ENCODE measurements around the gene LIPC. TPM values are rescaled to one million over a fixed set of nuclear protein-coding genes. Genes with fewer than 3 reads are reported as not detected.

Gene LIPC
- total and polyA plus RNA-seq, 8 donors, result 0.23 to 7.5 (median 0.76) TPM; not detected in 4

DNA sequence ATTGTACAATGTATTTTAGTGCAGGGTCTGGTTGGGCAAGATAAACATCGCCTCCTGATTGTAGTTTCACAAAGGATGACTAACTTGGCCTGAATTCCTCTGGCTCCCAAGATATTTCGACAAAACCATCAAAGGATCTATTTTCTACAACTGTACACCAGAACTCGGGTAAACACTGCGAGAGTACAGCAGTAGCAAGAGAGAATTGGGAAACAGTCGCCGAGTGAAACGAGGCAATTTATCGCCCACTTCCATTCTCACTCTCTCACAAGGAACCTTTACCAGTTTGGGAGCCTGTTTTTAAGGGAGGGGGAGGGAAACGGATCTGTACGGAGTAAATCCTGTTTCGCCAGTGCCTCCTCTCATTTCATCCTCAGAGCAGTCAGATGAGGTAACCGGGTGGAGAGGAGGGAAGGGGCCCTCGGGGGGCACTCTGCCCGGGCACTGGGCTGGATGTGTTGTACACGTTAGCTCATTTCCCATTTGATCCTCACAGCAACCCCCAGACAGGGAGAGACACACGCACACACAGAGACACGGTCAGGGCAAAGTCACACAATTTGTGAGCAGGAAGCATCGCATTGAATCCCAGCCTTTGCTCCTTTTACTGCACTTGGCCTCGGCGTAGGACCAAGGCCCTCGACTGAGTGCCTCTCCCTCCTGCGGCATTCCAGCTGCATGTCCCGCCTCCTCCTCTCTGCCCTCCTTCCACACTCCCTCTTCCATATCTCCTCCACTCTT, 120.1 kb downstream of the LIPC start:
- intact Hi-C loops (cut with DNase I; ENCODE audit: low total_unique reads), result no loop called here
- WGBS, 5 donors, result 47 to 56% (median 53%) methylated on average over 23 of the region's 23 CpGs
- H3K4me3 ChIP-seq, result peak overlapping the region in 1 of 4 donors; percentile 16
- H3K27me3 ChIP-seq, result no peaks in the 10 kb centered on the region
- H3K27ac ChIP-seq, result peak overlapping the region in 4 of 5 donors; percentile 11 to 73 (median 50)
- peak; percentile 23 to 70 for DNase-seq
- TF ChIP-seq POLR2A (IDR thresholded peaks at IDR 0.05), result no peak
- TF ChIP-seq POLR2AphosphoS5 (IDR thresholded peaks at IDR 0.05), result peak in 2 of 3 donors; percentile 24 to 44
- TF ChIP-seq, protein P1, sequence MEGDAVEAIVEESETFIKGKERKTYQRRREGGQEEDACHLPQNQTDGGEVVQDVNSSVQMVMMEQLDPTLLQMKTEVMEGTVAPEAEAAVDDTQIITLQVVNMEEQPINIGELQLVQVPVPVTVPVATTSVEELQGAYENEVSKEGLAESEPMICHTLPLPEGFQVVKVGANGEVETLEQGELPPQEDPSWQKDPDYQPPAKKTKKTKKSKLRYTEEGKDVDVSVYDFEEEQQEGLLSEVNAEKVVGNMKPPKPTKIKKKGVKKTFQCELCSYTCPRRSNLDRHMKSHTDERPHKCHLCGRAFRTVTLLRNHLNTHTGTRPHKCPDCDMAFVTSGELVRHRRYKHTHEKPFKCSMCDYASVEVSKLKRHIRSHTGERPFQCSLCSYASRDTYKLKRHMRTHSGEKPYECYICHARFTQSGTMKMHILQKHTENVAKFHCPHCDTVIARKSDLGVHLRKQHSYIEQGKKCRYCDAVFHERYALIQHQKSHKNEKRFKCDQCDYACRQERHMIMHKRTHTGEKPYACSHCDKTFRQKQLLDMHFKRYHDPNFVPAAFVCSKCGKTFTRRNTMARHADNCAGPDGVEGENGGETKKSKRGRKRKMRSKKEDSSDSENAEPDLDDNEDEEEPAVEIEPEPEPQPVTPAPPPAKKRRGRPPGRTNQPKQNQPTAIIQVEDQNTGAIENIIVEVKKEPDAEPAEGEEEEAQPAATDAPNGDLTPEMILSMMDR (IDR thresholded peaks at IDR 0.05), result no peak
- no peak for TF ChIP-seq EP300 (IDR thresholded peaks at IDR 0.05)
- no peaks in the 10 kb centered on the region for H3K9me3 ChIP-seq
- peaks cover 0 to 29% (median 19%) of the 10 kb centered on the region in 4 donors for H3K4me1 ChIP-seq
- H3K36me3 ChIP-seq, result no peaks in the 10 kb centered on the region

DNA sequence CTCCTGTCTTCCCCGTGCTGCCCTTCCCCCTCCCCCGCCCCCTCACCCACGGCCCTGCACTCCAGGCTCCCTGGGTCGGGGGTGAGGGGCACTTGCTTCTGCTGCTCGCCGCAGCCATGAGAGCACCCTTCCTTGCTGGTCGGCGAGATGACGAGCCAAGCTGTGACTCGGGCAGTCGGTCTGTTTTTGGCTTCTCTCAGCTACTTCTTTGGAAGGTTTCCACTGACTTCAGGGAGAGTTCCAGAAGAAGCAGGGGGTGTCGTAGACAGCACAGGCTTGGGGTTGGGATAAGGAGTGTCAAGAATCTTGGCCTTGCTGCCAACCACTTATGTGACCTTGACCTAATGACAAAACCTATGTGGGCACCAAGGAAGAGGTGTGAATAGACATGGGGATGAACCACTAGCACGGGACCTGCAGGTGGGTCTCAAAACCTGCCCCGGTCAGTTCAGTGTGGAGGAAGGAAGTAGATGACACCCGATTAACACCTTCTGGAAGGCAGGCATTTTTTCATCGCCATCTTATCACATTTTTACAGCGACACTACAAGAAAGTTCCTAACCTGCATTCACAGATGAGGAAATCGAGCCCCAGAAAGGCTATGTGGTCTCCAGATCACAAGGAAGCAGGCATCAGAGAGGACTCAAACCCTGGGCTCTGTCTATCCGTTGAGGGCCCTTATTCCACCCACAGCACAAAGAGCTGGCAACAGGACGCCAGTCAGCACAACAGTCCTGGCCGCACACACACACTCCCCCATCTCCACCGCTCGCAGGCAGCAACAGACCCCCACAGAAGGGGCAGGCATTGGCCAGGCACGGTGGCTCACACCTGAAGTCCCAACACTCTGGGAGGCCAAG, 120.9 kb downstream of the LIPC start:
- intact Hi-C loops (cut with DNase I; ENCODE audit: low total_unique reads), result no loop called here
- no peaks in the 10 kb centered on the region for H3K9me3 ChIP-seq
- peaks cover 0 to 23% (median 13%) of the 10 kb centered on the region in 4 donors for H3K4me1 ChIP-seq
- H3K36me3 ChIP-seq, result no peaks in the 10 kb centered on the region
- peak overlapping the region in 1 of 4 donors; percentile 16 for H3K4me3 ChIP-seq
- 74 to 85% (median 80%) methylated on average over 21 to 24 of the region's 24 CpGs for WGBS, 5 donors
- H3K27ac ChIP-seq, result peak overlapping the region in 4 of 5 donors; percentile 11 to 73 (median 50)
- no peaks in the 10 kb centered on the region for H3K27me3 ChIP-seq
- DNase-seq, result no peak
- TF ChIP-seq POLR2A (IDR thresholded peaks at IDR 0.05) (no peak), EP300 (IDR thresholded peaks at IDR 0.05) (no peak), POLR2AphosphoS5 (IDR thresholded peaks at IDR 0.05) (no peak)
- TF ChIP-seq, protein P1 (IDR thresholded peaks at IDR 0.05), result no peak

DNA sequence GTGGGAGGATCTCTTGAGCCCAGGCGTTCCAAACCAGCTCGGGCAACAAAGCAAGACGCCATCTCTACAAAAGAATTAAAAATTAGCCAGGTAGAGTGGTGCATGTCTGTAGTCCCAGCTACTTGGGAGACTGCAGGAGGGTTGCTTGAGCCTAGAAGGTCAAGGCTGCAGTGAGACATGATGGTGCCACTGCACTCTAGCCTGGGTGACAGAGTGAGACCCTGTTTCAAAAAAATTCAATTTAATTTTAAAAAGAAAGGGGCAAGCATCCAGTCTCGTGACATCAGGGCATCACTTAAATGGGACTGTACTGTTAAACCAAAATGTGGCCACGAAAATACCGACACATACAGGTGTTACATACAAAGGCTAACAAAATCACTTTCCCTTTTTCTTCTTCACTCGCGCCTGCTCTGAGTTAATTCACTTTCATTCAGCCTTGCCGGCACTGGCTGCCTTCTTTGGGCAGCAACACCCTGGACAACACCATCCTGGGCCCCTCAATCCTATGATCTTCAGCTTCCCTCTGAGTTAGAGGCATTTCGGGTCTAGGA, 121.7 kb downstream of the LIPC start:
- TF ChIP-seq POLR2AphosphoS5 (IDR thresholded peaks at IDR 0.05) (no peak), POLR2A (IDR thresholded peaks at IDR 0.05) (no peak), EP300 (IDR thresholded peaks at IDR 0.05) (no peak)
- TF ChIP-seq, protein P1 (IDR thresholded peaks at IDR 0.05), result no peak
- Histone ChIP-seq H3K4me1 (peaks cover 0 to 19% (median 11%) of the 10 kb centered on the region in 4 donors), H3K27me3 (no peaks in the 10 kb centered on the region), H3K4me3 (no peak overlapping the region), H3K9me3 (no peaks in the 10 kb centered on the region), H3K36me3 (no peaks in the 10 kb centered on the region), H3K27ac (no peak overlapping the region)
- WGBS, 5 donors, result 92 to 95% (median 94%) methylated on average over 10 of the region's 10 CpGs
- no peak for DNase-seq
- intact Hi-C loops (cut with DNase I; ENCODE audit: low total_unique reads), result no loop called here

DNA sequence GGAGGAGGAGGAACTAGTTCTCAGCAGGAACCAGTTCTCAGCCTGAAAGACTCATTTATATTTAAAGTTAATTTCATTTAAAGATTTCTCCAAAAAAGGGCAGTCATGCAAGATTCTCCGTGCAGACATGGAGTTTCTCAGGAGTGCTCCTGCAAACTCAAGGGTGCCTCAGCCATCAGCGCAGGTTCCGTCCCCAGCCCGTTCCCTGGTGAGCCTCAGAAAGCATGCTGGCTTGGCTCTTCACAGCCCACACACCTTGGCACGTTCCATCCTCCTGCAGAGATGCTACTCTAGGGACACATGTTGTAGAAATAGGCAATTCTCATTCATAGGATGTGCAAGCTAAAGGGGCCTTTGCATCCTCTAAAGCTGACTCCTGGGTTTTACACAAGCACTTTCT, 123.0 kb downstream of the LIPC start:
- Histone ChIP-seq H3K4me1 (peaks cover 0 to 18% (median 10%) of the 10 kb centered on the region in 4 donors), H3K27me3 (no peaks in the 10 kb centered on the region), H3K9me3 (no peaks in the 10 kb centered on the region), H3K27ac (no peak overlapping the region), H3K4me3 (no peak overlapping the region), H3K36me3 (no peaks in the 10 kb centered on the region)
- no peak for DNase-seq
- intact Hi-C loops (cut with DNase I; ENCODE audit: low total_unique reads), result no loop called here
- WGBS, 5 donors, result 84 to 95% (median 94%) methylated on average over 5 of the region's 5 CpGs
- no peak for TF ChIP-seq POLR2A (IDR thresholded peaks at IDR 0.05)
- TF ChIP-seq, protein P1 (IDR thresholded peaks at IDR 0.05), result no peak
- TF ChIP-seq POLR2AphosphoS5 (IDR thresholded peaks at IDR 0.05), result no peak
- no peak for TF ChIP-seq EP300 (IDR thresholded peaks at IDR 0.05)

All from stomach (tissue), 9 donors.